HepG2 (cell line): ENCODE measurements around the gene YIPF1. TPM values are rescaled to one million over a fixed set of nuclear protein-coding genes. Genes with fewer than 3 reads are reported as not detected.
A peak's percentile ranks its signal among the peaks of the same experiment; 100 is the strongest.

ENCODE experiments used
- ATAC-seq: fragments of 200-7000 bp; cut with Tn5 transposase; 3 replicates; pipeline ENCODE4 v1.9.1; 2020; ENCODE audit warnings: mild to moderate bottlenecking, moderate library complexity
- BruUV-seq: library from RNA; stranded (reverse); fragments of 400-500 nt; replicated peaks from 2 replicates; lab custom pipeline; 2021; lab: Mats Ljungman, UMichigan
- CTCF ChIA-PET: fragments of 300-600 bp; formaldehyde crosslinking; extraction: SDS; loops from one replicate; lab custom pipeline; 2021; ENCODE audit warnings: low total read pairs, inconsistent platforms, low intra/inter-chr PET ratio; lab: Yijun Ruan, JAX
- POLR2A ChIA-PET: fragments of 350-600 bp; sonication (Branson Sonifier 250); formaldehyde crosslinking; loops from one replicate; lab custom pipeline; 2020; ENCODE audit warnings: antibody characterized with exemption, inconsistent platforms; lab: Yijun Ruan, JAX
- DNase-seq: peaks from one replicate; pipeline ENCODE4 v3.0.0-alpha.2; 2015; ENCODE audit warnings: low spot score
- FAIRE-seq: peaks from 3 replicates; lab custom pipeline; 2011; peaks lifted over from hg19 to GRCh38; lab: Jason Lieb, UNC
- H2AFZ ChIP-seq: one replicate; pipeline ENCODE4 v1.6.1; 2011; ENCODE audit warnings: low read length, inconsistent platforms
- H3K27ac ChIP-seq: fragments of 300-600 bp; 3 replicates; pipeline ENCODE4 v1.8.0; 2011; ENCODE audit warnings: mixed run types, mild to moderate bottlenecking, mixed read lengths, low read length, inconsistent platforms; ENCODE audit not compliant: insufficient read depth; ENCODE audit errors: extremely low read length
- H3K27me3 ChIP-seq, 2 experiments: fragments of 200-600 bp in 1 of 2; 2 replicates in 1 of 2; 3 replicates in 1 of 2; pipeline versions ENCODE4 v1.6.0 to v1.8.0; 2011; ENCODE audit warnings: low read length in 2 of 2, mild to moderate bottlenecking in 2 of 2, moderate library complexity in 2 of 2, inconsistent platforms in 1 of 2; ENCODE audit not compliant: insufficient read depth in 2 of 2, control insufficient read depth in 1 of 2
- H3K36me3 ChIP-seq, 2 experiments: fragments of 200-600 bp in 1 of 2; replicated peaks in 1 of 2; 2 replicates in 1 of 2; 3 replicates in 1 of 2; pipeline versions ENCODE4 v1.5.1 to v1.8.0; 2011; ENCODE audit warnings: low read length in 2 of 2, inconsistent platforms in 1 of 2; ENCODE audit not compliant: insufficient read depth in 2 of 2, control insufficient read depth in 1 of 2
- H3K4me1 ChIP-seq: 2 replicates; pipeline ENCODE4 v1.5.1; 2012; ENCODE audit warnings: low read length, inconsistent platforms; ENCODE audit not compliant: insufficient read depth
- H3K4me2 ChIP-seq: 2 replicates; pipeline ENCODE4 v1.6.0; 2011; ENCODE audit warnings: low read depth, low read length, inconsistent platforms
- H3K4me3 ChIP-seq, 3 experiments: fragments of 200-600 bp in 1 of 3; sonication (generic), shearing (Covaris generic) in 1 of 3; replicated peaks in 1 of 3; 2 replicates each; pipeline ENCODE4 v1.5.1; 2011 to 2016; ENCODE audit warnings: low read length in 3 of 3, inconsistent platforms in 2 of 3, low read depth in 2 of 3, mild to moderate bottlenecking in 2 of 3, control low read depth in 1 of 3, mixed read lengths in 1 of 3; ENCODE audit not compliant: insufficient read depth in 1 of 3
- H3K79me2 ChIP-seq: one replicate; pipeline ENCODE4 v1.6.1; 2011; ENCODE audit warnings: low read length, inconsistent platforms; ENCODE audit not compliant: insufficient read depth
- H3K9ac ChIP-seq: 2 replicates; pipeline ENCODE4 v1.6.0; 2011; ENCODE audit warnings: mild to moderate bottlenecking, low read depth, low read length, inconsistent platforms; ENCODE audit not compliant: insufficient read depth
- H3K9me3 ChIP-seq: 2 replicates; pipeline ENCODE4 v1.5.1; 2012; ENCODE audit warnings: mild to moderate bottlenecking, low read length
- H4K20me1 ChIP-seq: 2 replicates; pipeline ENCODE4 v1.6.0; 2011; ENCODE audit warnings: inconsistent platforms, mild to moderate bottlenecking, low read length, moderate library complexity; ENCODE audit not compliant: insufficient read depth
- ARHGAP35 ChIP-seq: sonication (generic); formaldehyde crosslinking; IDR thresholded peaks from 2 replicates; pipeline ENCODE4 v1.9.0; 2022; ENCODE audit warnings: mild to moderate bottlenecking, inconsistent platforms, moderate library complexity, missing genetic modification reagents, borderline replicate concordance
- BCL6 ChIP-seq: IDR thresholded peaks from 2 replicates; pipeline ENCODE4 v1.6.1; 2016; ENCODE audit warnings: missing genetic modification reagents, missing compliant biosample characterization
- FOSL2 ChIP-seq: sonication (generic); formaldehyde crosslinking; IDR thresholded peaks from 2 replicates; pipeline ENCODE4 v1.4.0; 2020; ENCODE audit warnings: missing genetic modification reagents
- FOXA1 ChIP-seq, 2 experiments: fragments of 450-650 bp in 1 of 2; sonication (generic) in 1 of 2; formaldehyde crosslinking in 1 of 2; IDR thresholded peaks; 2 replicates each; pipeline versions ENCODE4 v1.4.0 to v1.6.1; 2016 to 2020; ENCODE audit warnings: missing genetic modification reagents in 1 of 2
- HOXA3 ChIP-seq: sonication (generic); formaldehyde crosslinking; IDR thresholded peaks from 2 replicates; pipeline ENCODE4 v1.5.0; 2020; ENCODE audit warnings: missing genetic modification reagents
- LCORL ChIP-seq, 2 experiments: fragments of 450-650 bp in 1 of 2; sonication (generic) in 1 of 2; formaldehyde crosslinking in 1 of 2; IDR thresholded peaks; 2 replicates each; pipeline versions ENCODE4 v1.5.0 to v1.6.1; 2017 to 2020; ENCODE audit warnings: antibody characterized with exemption in 1 of 2, missing genetic modification reagents in 1 of 2
- ZBTB21 ChIP-seq: sonication (generic); formaldehyde crosslinking; IDR thresholded peaks from 2 replicates; pipeline ENCODE4 v1.4.0; 2020; ENCODE audit warnings: missing genetic modification reagents
- WGBS: methylation state at CpG from one replicate; pipeline ENCODE4 v1.1.6; 2017; ENCODE audit warnings: low lambda C conversion rate; 5-methylcytosine and 5-hydroxymethylcytosine counted together
- in situ Hi-C: cut with HindIII; loops from 2 replicates; pipeline ENCODE4 v1.10.0; 2017; ENCODE audit warnings: low pct_unique_long_range_greater_than_20kb; ENCODE audit not compliant: extremely low pct_ligation_motif_present
- intact Hi-C: fragments of 100-400 bp; cut with micrococcal nuclease; formaldehyde crosslinking; loops from one replicate; pipeline ENCODE4 v1.10.0; 2022; ENCODE audit not compliant: unreplicated experiment
- polyA plus RNA-seq, 8 experiments: library from polyadenylated mRNA; depleted of rRNA in 3 of 8; stranded (reverse) in 7 of 8; unstranded in 1 of 8; fragments of >200 nt; fragmentation: Illumina TruSeq in 4 of 8; extraction: Trizol in 4 of 8; gene quantifications; 2 replicates each; pipeline versions ENCODE4 v1.2.1 to v1.2.3, GENCODE V29; 2011 to 2016; ENCODE audit warnings: low read depth in 4 of 8, missing spikeins in 1 of 8, mixed read lengths in 1 of 8; ENCODE audit not compliant: insufficient read depth in 1 of 8
- total RNA-seq, 5 experiments: library from RNA; depleted of rRNA; stranded (reverse); fragments of >200 nt; fragmentation: Illumina TruSeq; extraction: Trizol; gene quantifications; 2 replicates each; pipeline ENCODE4 v1.2.3, GENCODE V29; 2016; ENCODE audit warnings: low read depth in 1 of 5
- TF ChIP-seq, protein P1 (sequence below): IDR thresholded peaks from 2 replicates; pipeline ENCODE4 v1.4.0; 2020; ENCODE audit warnings: mild to moderate bottlenecking, missing genetic modification reagents
- TF ChIP-seq, protein P2 (sequence below): sonication (generic); formaldehyde crosslinking; IDR thresholded peaks from 2 replicates; pipeline ENCODE4 v1.4.0; 2020; ENCODE audit warnings: missing genetic modification reagents
- TF ChIP-seq, protein P3 (sequence below): sonication (generic); formaldehyde crosslinking; IDR thresholded peaks from 2 replicates; pipeline ENCODE4 v1.9.0; 2021; ENCODE audit warnings: missing genetic modification reagents, borderline replicate concordance
- TF ChIP-seq, protein P4 (sequence below), 2 experiments: fragments of 450-650 bp in 1 of 2; sonication (generic) in 1 of 2; formaldehyde crosslinking; IDR thresholded peaks; 2 replicates each; pipeline versions ENCODE4 v1.5.0 to v1.8.0; 2020 to 2022; ENCODE audit warnings: mild to moderate bottlenecking in 1 of 2, missing genetic modification reagents in 1 of 2

The YIPF1 gene
- total and polyA plus RNA-seq, 2 of the 13 experiments (the other 11 are each of a cell fraction or from before 2014, with no cell fraction given) = 21.1 to 31.9 TPM

DNA sequence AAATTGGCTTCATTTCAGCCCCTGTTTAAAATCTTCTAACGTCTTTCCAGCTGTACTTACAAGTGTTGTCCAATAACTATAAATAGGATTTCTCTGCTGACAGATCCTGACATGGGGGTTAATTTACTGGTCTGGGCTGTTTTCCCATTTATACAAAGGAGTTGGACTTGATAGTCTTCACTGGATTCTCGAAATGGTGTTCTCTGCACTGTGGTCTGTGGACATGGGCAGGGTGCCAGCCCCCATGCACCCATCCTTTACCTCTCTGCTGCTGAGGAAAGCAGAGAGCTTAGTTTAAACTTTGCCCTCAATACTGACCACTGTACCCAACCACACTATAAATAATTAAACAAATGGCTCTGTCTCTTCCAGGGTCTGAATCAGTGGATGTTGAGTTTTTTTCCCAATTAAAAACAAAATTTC lies 9.6 kb upstream of the YIPF1 start (continued):
- TF ChIP-seq, protein P1, sequence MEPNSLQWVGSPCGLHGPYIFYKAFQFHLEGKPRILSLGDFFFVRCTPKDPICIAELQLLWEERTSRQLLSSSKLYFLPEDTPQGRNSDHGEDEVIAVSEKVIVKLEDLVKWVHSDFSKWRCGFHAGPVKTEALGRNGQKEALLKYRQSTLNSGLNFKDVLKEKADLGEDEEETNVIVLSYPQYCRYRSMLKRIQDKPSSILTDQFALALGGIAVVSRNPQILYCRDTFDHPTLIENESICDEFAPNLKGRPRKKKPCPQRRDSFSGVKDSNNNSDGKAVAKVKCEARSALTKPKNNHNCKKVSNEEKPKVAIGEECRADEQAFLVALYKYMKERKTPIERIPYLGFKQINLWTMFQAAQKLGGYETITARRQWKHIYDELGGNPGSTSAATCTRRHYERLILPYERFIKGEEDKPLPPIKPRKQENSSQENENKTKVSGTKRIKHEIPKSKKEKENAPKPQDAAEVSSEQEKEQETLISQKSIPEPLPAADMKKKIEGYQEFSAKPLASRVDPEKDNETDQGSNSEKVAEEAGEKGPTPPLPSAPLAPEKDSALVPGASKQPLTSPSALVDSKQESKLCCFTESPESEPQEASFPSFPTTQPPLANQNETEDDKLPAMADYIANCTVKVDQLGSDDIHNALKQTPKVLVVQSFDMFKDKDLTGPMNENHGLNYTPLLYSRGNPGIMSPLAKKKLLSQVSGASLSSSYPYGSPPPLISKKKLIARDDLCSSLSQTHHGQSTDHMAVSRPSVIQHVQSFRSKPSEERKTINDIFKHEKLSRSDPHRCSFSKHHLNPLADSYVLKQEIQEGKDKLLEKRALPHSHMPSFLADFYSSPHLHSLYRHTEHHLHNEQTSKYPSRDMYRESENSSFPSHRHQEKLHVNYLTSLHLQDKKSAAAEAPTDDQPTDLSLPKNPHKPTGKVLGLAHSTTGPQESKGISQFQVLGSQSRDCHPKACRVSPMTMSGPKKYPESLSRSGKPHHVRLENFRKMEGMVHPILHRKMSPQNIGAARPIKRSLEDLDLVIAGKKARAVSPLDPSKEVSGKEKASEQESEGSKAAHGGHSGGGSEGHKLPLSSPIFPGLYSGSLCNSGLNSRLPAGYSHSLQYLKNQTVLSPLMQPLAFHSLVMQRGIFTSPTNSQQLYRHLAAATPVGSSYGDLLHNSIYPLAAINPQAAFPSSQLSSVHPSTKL = peak; percentile 65
- TF ChIP-seq LCORL (IDR thresholded peaks at IDR 0.05) = no peak
- peak; percentile 61; the same call in 1 of the 2 replicates for TF ChIP-seq LCORL (CRISPR knock-in tag; IDR thresholded peaks at IDR 0.05)
- no peak for TF ChIP-seq ZBTB21 (CRISPR knock-in tag)
- TF ChIP-seq, all 625 proteins: peak for 58

DNA sequence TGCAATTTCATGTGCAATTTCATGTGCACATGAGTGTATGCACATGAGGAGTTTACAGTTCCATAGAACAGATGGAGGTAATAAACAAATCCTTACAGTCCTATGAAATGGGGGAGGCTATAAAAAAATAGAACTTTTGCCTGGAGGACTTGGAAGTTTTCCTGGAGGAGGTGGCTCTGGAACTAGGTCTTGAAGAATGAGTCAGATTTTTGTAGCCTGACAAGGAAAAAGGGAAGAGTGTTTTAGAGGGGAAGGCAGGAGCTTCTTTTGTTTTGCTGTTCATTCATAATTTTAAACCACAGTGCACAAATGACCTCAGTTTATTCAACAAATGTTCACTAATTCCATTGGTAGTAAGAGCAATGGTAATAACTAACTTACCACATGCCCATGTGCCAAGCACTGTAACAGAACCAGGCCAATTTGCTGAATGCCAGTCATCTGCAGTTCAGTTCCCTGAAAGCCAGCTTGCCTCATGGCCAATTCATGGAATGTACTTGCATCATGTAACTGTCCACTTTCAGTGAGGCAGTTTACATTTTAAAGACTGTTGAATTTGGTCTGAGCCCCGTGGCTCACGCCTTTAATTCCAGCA lies 7.1 kb upstream of the YIPF1 start:
- in situ Hi-C loops = no loop called here
- TF ChIP-seq, protein P2, sequence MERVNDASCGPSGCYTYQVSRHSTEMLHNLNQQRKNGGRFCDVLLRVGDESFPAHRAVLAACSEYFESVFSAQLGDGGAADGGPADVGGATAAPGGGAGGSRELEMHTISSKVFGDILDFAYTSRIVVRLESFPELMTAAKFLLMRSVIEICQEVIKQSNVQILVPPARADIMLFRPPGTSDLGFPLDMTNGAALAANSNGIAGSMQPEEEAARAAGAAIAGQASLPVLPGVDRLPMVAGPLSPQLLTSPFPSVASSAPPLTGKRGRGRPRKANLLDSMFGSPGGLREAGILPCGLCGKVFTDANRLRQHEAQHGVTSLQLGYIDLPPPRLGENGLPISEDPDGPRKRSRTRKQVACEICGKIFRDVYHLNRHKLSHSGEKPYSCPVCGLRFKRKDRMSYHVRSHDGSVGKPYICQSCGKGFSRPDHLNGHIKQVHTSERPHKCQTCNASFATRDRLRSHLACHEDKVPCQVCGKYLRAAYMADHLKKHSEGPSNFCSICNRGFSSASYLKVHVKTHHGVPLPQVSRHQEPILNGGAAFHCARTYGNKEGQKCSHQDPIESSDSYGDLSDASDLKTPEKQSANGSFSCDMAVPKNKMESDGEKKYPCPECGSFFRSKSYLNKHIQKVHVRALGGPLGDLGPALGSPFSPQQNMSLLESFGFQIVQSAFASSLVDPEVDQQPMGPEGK (CRISPR knock-in tag) = no peak
- TF ChIP-seq, protein P3, sequence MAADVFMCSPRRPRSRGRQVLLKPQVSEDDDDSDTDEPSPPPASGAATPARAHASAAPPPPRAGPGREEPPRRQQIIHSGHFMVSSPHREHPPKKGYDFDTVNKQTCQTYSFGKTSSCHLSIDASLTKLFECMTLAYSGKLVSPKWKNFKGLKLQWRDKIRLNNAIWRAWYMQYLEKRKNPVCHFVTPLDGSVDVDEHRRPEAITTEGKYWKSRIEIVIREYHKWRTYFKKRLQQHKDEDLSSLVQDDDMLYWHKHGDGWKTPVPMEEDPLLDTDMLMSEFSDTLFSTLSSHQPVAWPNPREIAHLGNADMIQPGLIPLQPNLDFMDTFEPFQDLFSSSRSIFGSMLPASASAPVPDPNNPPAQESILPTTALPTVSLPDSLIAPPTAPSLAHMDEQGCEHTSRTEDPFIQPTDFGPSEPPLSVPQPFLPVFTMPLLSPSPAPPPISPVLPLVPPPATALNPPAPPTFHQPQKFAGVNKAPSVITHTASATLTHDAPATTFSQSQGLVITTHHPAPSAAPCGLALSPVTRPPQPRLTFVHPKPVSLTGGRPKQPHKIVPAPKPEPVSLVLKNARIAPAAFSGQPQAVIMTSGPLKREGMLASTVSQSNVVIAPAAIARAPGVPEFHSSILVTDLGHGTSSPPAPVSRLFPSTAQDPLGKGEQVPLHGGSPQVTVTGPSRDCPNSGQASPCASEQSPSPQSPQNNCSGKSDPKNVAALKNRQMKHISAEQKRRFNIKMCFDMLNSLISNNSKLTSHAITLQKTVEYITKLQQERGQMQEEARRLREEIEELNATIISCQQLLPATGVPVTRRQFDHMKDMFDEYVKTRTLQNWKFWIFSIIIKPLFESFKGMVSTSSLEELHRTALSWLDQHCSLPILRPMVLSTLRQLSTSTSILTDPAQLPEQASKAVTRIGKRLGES (CRISPR knock-in tag) = no peak
- TF ChIP-seq FOXA1 (IDR thresholded peaks at IDR 0.05) (no peak), FOXA1 (CRISPR knock-in tag; IDR thresholded peaks at IDR 0.05) (0 out of 2 replicates have a peak, but pooled peaks have one; percentile 9), HOXA3 (CRISPR knock-in tag) (no peak), ARHGAP35 (CRISPR knock-in tag) (no peak), BCL6 (CRISPR knock-in tag) (0 out of 2 replicates have a peak, but pooled peaks have one; percentile 17), FOSL2 (CRISPR knock-in tag) (no peak)
- TF ChIP-seq, protein P4, sequence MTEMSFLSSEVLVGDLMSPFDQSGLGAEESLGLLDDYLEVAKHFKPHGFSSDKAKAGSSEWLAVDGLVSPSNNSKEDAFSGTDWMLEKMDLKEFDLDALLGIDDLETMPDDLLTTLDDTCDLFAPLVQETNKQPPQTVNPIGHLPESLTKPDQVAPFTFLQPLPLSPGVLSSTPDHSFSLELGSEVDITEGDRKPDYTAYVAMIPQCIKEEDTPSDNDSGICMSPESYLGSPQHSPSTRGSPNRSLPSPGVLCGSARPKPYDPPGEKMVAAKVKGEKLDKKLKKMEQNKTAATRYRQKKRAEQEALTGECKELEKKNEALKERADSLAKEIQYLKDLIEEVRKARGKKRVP (CRISPR knock-in tag; IDR thresholded peaks at IDR 0.05) = peak in 1 of 2 experiments; percentile 66; a peak in 2 of 4 replicates

More for the DNA sequence above, 7.1 kb upstream of the YIPF1 start:
- Histone ChIP-seq H3K79me2 (peaks cover 13% of the 10 kb centered on the region), H3K27ac (peak overlapping the region; percentile 33), H3K27me3 (no peaks in the 10 kb centered on the region), H2AFZ (no peak overlapping the region), H3K4me3 (no peak overlapping the region), H3K9ac (no peak overlapping the region), H3K36me3 (no peaks in the 10 kb centered on the region), H3K9me3 (no peaks in the 10 kb centered on the region), H3K4me2 (peak overlapping the region; percentile 88), H3K4me1 (peaks cover 90% of the 10 kb centered on the region), H4K20me1 (no peaks in the 10 kb centered on the region)
- WGBS = 61% methylated on average over 2 of the region's 2 CpGs
- ATAC-seq = no peak
- BruUV-seq = no TSS peak
- ChIA-PET POLR2A (interaction anchor here (5.1 kb wide), 1 partner anchor 49 kb away, joined by 46 read pairs; the partner anchor contains the start of genes IFT25 and LRRC42), CTCF (no interaction called here)
- intact Hi-C loops = no loop called here
- peak; percentile 20 for DNase-seq
- FAIRE-seq = no peak
